ENCODE results near the gene TULP4.

TULP4 gene

DNA sequence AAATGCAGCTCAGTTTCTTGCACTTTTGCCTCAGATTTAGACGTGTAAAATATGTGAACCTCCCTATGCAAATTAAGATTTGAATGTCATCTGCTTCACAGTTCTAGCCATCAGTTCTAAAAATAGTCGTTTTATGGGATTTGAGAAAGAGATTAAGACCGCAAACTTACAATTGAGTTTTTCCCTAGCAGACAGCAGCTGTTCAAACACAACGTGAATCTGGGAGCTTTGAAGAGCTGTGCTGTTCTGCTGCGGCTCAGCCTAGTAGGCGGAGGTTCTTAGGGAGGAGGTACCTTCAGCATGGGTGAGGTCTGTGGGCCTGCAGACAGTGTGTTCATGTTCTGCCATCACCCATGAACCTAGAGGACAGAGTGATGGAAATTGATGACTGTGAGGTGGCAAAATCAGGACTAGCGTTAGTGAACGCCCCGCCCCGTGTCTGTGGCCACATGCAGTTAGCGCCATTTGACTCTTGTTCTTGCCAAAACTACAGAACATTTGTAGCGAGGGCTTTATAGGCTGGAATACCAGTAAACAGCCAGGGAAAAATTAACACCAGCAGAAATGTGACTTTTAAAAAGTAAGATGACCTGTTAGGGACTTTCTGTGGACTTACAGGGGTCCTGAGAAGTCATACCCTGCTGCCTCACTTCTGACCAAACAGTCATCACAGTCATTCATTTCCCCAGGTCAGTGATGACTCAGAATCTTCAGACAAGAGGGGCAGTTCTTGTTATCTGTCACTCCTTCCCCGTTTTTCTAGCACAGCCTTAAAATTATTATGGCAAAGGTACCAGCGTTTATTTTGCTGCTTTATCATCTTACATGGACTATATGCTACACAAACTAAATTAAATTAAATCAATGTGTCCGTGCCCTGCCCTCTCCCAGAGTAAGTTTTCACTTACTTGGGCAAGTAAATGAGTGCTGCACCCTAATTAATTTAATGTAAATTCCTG, 163.4 kb downstream of the TULP4 start (continued):
- TF ChIP-seq, protein P1, sequence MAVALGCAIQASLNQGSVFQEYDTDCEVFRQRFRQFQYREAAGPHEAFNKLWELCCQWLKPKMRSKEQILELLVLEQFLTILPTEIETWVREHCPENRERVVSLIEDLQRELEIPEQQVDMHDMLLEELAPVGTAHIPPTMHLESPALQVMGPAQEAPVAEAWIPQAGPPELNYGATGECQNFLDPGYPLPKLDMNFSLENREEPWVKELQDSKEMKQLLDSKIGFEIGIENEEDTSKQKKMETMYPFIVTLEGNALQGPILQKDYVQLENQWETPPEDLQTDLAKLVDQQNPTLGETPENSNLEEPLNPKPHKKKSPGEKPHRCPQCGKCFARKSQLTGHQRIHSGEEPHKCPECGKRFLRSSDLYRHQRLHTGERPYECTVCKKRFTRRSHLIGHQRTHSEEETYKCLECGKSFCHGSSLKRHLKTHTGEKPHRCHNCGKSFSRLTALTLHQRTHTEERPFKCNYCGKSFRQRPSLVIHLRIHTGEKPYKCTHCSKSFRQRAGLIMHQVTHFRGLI (tag by site-specific recombination; IDR thresholded peaks at IDR 0.05) = no peak
- TF ChIP-seq, protein P2, sequence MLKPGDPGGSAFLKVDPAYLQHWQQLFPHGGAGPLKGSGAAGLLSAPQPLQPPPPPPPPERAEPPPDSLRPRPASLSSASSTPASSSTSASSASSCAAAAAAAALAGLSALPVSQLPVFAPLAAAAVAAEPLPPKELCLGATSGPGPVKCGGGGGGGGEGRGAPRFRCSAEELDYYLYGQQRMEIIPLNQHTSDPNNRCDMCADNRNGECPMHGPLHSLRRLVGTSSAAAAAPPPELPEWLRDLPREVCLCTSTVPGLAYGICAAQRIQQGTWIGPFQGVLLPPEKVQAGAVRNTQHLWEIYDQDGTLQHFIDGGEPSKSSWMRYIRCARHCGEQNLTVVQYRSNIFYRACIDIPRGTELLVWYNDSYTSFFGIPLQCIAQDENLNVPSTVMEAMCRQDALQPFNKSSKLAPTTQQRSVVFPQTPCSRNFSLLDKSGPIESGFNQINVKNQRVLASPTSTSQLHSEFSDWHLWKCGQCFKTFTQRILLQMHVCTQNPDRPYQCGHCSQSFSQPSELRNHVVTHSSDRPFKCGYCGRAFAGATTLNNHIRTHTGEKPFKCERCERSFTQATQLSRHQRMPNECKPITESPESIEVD (tag by site-specific recombination; IDR thresholded peaks at IDR 0.05) = peak; percentile 96
- TF ChIP-seq SP2 (tag by site-specific recombination; IDR thresholded peaks at IDR 0.05) (0 out of 2 replicates have a peak, but pooled peaks have one; percentile 20), ZFHX2 (tag by site-specific recombination; conservative IDR thresholded peaks at IDR 0.05) (0 out of 2 replicates have a peak, but pooled peaks have one; percentile 7), ZNF2 (tag by site-specific recombination; IDR thresholded peaks at IDR 0.05) (no peak), ZNF510 (tag by site-specific recombination; IDR thresholded peaks at IDR 0.05; ENCODE audit: insufficient replicate concordance) (no peak), MZF1 (tag by site-specific recombination; IDR thresholded peaks at IDR 0.05; ENCODE audit: borderline replicate concordance) (0 out of 2 replicates have a peak, but pooled peaks have one; percentile 12), ZNF341 (tag by site-specific recombination; IDR thresholded peaks at IDR 0.05; ENCODE audit: low read depth) (peak; percentile 78), MYNN (tag by site-specific recombination; IDR thresholded peaks at IDR 0.05; ENCODE audit: borderline replicate concordance) (no peak), ZNF626 (tag by site-specific recombination; IDR thresholded peaks at IDR 0.05) (no peak), OSR2 (tag by site-specific recombination; IDR thresholded peaks at IDR 0.05) (0 out of 2 replicates have a peak, but pooled peaks have one; percentile 18), GFI1B (tag by site-specific recombination; IDR thresholded peaks at IDR 0.05) (0 out of 2 replicates have a peak, but pooled peaks have one; percentile 32)
- TF ChIP-seq, protein P3, sequence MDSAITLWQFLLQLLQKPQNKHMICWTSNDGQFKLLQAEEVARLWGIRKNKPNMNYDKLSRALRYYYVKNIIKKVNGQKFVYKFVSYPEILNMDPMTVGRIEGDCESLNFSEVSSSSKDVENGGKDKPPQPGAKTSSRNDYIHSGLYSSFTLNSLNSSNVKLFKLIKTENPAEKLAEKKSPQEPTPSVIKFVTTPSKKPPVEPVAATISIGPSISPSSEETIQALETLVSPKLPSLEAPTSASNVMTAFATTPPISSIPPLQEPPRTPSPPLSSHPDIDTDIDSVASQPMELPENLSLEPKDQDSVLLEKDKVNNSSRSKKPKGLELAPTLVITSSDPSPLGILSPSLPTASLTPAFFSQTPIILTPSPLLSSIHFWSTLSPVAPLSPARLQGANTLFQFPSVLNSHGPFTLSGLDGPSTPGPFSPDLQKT (IDR thresholded peaks at IDR 0.05; ENCODE audit: borderline replicate concordance, low read depth, low read length) = no peak
- TF ChIP-seq, protein P4, sequence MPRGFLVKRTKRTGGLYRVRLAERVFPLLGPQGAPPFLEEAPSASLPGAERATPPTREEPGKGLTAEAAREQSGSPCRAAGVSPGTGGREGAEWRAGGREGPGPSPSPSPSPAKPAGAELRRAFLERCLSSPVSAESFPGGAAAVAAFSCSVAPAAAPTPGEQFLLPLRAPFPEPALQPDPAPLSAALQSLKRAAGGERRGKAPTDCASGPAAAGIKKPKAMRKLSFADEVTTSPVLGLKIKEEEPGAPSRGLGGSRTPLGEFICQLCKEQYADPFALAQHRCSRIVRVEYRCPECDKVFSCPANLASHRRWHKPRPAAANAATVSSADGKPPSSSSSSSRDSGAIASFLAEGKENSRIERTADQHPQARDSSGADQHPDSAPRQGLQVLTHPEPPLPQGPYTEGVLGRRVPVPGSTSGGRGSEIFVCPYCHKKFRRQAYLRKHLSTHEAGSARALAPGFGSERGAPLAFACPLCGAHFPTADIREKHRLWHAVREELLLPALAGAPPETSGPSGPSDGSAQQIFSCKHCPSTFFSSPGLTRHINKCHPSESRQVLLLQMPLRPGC (tag by site-specific recombination; IDR thresholded peaks at IDR 0.05) = no peak
- TF ChIP-seq, protein P5, sequence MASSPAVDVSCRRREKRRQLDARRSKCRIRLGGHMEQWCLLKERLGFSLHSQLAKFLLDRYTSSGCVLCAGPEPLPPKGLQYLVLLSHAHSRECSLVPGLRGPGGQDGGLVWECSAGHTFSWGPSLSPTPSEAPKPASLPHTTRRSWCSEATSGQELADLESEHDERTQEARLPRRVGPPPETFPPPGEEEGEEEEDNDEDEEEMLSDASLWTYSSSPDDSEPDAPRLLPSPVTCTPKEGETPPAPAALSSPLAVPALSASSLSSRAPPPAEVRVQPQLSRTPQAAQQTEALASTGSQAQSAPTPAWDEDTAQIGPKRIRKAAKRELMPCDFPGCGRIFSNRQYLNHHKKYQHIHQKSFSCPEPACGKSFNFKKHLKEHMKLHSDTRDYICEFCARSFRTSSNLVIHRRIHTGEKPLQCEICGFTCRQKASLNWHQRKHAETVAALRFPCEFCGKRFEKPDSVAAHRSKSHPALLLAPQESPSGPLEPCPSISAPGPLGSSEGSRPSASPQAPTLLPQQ (tag by site-specific recombination; IDR thresholded peaks at IDR 0.05) = 0 out of 2 replicates have a peak, but pooled peaks have one; percentile 12
- TF ChIP-seq, protein P6, sequence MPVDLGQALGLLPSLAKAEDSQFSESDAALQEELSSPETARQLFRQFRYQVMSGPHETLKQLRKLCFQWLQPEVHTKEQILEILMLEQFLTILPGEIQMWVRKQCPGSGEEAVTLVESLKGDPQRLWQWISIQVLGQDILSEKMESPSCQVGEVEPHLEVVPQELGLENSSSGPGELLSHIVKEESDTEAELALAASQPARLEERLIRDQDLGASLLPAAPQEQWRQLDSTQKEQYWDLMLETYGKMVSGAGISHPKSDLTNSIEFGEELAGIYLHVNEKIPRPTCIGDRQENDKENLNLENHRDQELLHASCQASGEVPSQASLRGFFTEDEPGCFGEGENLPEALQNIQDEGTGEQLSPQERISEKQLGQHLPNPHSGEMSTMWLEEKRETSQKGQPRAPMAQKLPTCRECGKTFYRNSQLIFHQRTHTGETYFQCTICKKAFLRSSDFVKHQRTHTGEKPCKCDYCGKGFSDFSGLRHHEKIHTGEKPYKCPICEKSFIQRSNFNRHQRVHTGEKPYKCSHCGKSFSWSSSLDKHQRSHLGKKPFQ (tag by site-specific recombination; IDR thresholded peaks at IDR 0.05) = no peak
- TF ChIP-seq, protein P7, sequence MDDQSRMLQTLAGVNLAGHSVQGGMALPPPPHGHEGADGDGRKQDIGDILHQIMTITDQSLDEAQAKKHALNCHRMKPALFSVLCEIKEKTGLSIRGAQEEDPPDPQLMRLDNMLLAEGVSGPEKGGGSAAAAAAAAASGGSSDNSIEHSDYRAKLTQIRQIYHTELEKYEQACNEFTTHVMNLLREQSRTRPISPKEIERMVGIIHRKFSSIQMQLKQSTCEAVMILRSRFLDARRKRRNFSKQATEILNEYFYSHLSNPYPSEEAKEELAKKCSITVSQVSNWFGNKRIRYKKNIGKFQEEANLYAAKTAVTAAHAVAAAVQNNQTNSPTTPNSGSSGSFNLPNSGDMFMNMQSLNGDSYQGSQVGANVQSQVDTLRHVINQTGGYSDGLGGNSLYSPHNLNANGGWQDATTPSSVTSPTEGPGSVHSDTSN (CRISPR knock-in tag; IDR thresholded peaks at IDR 0.05) = no peak

Measured in HEK293 (cell line).